Natural killer cell treated with Interleukin-12 subunit alpha and Interleukin-12 subunit beta and Interleukin-15 and Interleukin-18, amount 100 ng/mL, for 72 hours (primary cell): ENCODE results near the gene KRIT1. TPM values are rescaled to one million over a fixed set of nuclear protein-coding genes. Genes with fewer than 3 reads are reported as not detected.

Experiments used
- ATAC-seq, 2 donors: fragments of 150-1000 bp; cut with Tn5 transposase in 1 of 2; sonication (Bioruptor Pico), chemical (Tn5 transposase) in 1 of 2; 2 replicates each; pipeline ENCODE4 v1.10.0; 2021
- DNase-seq: peaks from one replicate; pipeline ENCODE4 v3.0.0; 2022; ENCODE audit warnings: low spot score
- H3K27ac Mint-ChIP-seq, 2 donors: 1 replicate in 1 of 2; 2 replicates in 1 of 2; pipeline ENCODE4 v1.8.0; 2022; ENCODE audit warnings: mixed read lengths in 2 of 2, mild to moderate bottlenecking in 1 of 2, moderate library complexity in 1 of 2
- H3K27me3 Mint-ChIP-seq, 2 donors: 1 replicate in 1 of 2; 2 replicates in 1 of 2; pipeline ENCODE4 v1.8.0; 2022; ENCODE audit warnings: mixed read lengths in 2 of 2
- H3K36me3 Mint-ChIP-seq: one replicate; pipeline ENCODE4 v1.8.0; 2022; ENCODE audit warnings: mixed read lengths
- H3K4me1 Mint-ChIP-seq, 2 donors: 1 replicate in 1 of 2; 2 replicates in 1 of 2; pipeline ENCODE4 v1.8.0; 2022; ENCODE audit warnings: low read depth in 2 of 2, mixed read lengths in 2 of 2, mild to moderate bottlenecking in 1 of 2
- H3K4me3 Mint-ChIP-seq: one replicate; pipeline ENCODE4 v1.8.0; 2022; ENCODE audit warnings: mixed read lengths
- H3K9me3 Mint-ChIP-seq: 2 replicates; pipeline ENCODE4 v1.8.0; 2022; ENCODE audit warnings: mixed read lengths
- total RNA-seq, 2 donors: library from RNA; stranded (reverse); gene quantifications; one replicate each; pipeline ENCODE4 v1.2.3, GENCODE V29; 2022

KRIT1 gene
- total RNA-seq, 2 donors from 2014 or later = 51.6 to 61.0 TPM

DNA sequence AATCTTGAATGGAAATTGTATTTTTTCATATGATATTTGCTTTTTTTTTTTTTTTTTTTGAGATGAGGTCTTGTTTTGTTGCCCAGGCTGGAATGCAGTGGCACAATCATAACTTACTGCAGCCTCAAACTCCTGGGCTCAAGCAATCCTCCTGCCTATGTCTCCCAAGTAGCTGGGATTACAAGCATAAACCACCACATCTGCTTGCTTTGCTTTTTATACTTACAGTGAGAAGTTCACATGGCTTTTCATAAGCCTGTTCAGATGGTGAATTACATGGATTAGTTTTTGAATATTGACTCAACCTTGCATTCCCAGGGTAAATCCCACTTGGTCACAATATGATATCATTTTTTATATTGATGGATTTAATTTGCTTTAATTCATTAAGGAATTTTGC, 88.7 kb downstream of the KRIT1 start:
- peaks cover 9 to 10% of the 10 kb centered on the region in 2 donors for H3K27me3 Mint-ChIP-seq
- no peak overlapping the region for H3K4me3 Mint-ChIP-seq
- DNase-seq (no peak), ATAC-seq (no peak)
- H3K27ac Mint-ChIP-seq = no peak overlapping the region
- H3K9me3 Mint-ChIP-seq = no peaks in the 10 kb centered on the region
- H3K36me3 Mint-ChIP-seq = no peaks in the 10 kb centered on the region
- peaks cover 0 to 6% of the 10 kb centered on the region in 2 donors for H3K4me1 Mint-ChIP-seq

DNA sequence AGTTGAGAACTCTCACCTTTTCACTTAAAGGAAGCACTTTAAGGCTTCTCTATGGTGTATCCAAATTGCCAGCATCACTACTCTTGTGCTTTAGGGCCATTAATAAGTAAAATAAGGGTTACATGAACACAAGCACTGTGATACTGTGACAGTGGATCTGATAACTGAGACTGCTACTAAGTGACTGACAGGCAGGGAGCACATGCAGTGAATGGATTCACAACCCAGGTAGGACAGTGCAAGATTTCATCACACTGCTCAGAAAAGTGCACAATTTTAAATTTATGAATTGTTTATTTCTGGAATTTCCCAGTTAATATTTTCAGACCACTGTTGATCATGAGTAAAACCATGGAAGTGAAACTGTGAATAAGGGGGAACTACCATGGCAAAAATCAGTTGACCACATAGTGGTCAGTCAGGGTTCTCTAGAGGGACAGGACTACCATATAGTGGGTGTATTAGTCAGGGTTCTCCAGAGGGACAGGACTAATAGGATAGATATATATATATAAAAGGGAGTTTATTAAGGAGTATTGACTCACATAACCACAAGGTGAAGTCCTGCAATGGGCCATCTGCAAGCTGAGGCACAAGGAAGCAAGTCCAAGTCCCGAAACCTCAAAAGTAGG, 90.5 kb downstream of the KRIT1 start:
- ATAC-seq (no peak), DNase-seq (no peak)
- no peak overlapping the region for H3K4me3 Mint-ChIP-seq
- no peaks in the 10 kb centered on the region for H3K9me3 Mint-ChIP-seq
- no peaks in the 10 kb centered on the region for H3K36me3 Mint-ChIP-seq
- no peak overlapping the region for H3K27ac Mint-ChIP-seq
- H3K27me3 Mint-ChIP-seq = peaks cover 0 to 3% of the 10 kb centered on the region in 2 donors
- peaks cover 0 to 6% of the 10 kb centered on the region in 2 donors for H3K4me1 Mint-ChIP-seq

DNA sequence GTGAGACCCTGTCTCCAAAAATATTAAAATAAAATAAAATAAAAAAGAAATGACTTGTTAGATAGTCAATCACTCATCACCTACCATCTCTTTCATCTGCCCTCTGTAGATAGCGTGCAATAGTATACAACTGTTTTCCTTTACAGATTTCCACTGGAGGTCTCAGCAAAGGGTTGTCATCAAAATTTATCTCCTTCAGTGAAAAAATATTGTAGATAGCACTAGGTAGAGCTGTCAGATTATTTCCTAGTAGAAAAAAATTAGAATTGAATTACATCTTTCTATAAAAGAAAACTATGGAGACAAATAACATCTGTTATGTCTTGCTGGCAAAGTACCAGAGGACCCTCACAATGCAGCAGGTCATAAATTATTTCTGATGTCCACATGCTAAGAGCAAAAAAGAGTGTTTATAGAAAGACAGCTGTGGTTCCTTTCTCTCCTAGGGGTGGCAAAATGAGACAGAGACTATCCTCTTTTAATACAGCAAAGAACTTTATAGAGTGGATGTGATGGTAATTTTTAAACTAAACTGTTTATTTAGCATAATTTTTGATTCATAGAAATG, 95.2 kb downstream of the KRIT1 start:
- Mint-ChIP-seq H3K27me3 (peaks cover 6% of the 10 kb centered on the region in 2 donors), H3K27ac (no peak overlapping the region), H3K9me3 (no peaks in the 10 kb centered on the region), H3K36me3 (no peaks in the 10 kb centered on the region), H3K4me3 (no peak overlapping the region), H3K4me1 (no peaks in the 10 kb centered on the region)
- ATAC-seq (no peak), DNase-seq (no peak)

DNA sequence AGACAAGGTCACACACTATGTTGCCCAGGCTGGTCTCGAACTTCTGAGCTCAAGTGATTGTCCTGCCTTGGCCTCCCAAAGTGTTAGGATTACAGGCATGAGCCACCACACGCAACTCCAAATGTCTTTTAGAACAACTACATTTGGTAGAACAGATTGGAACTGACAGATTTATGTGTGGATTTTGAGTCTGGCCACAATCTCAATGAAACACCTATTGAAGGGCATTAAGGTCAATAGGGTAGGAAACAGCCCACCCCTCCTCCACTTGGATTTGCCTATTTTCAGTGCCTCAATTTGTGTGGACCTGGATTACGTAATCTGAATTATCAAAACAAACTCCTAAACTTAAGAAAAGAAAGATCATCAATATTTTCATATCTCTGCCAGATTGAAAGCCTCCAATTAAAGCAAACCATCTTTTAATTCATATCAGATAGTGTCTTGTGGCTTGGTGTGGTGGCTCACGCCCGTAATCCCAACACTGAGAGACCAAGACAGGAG, 95.9 kb downstream of the KRIT1 start:
- ATAC-seq = no peak
- Mint-ChIP-seq H3K9me3 (no peaks in the 10 kb centered on the region), H3K4me3 (no peak overlapping the region), H3K27me3 (peaks cover 4 to 6% of the 10 kb centered on the region in 2 donors), H3K36me3 (no peaks in the 10 kb centered on the region), H3K27ac (no peak overlapping the region), H3K4me1 (no peaks in the 10 kb centered on the region)
- DNase-seq = no peak

Other genes with a start within 250 kb of the KRIT1 start
- 10 to 100 TPM; 62.5 to 74.6 TPM for gene CYP51A1, start 111.4 kb downstream of the KRIT1 start, total RNA-seq
- gene LRRD1, start 66.8 kb downstream of the KRIT1 start, total RNA-seq = not detected
- gene ANKIB1, start 60 bp upstream of the KRIT1 start, total RNA-seq = 10 to 100 TPM; 48.8 to 66.8 TPM
- 10 to 100 TPM; 12.1 to 16.6 TPM for gene GATAD1, start 201.6 kb upstream of the KRIT1 start, total RNA-seq
- gene ERVW-1, start 232.0 kb upstream of the KRIT1 start, total RNA-seq = not detected